Forelimb muscle (tissue), 1 donor: Measurements from ENCODE around the gene YPEL2. TPM values are rescaled to one million over a fixed set of nuclear protein-coding genes. Genes with fewer than 3 reads are reported as not detected.
"Not testable (repeated sequence)": the region's sequence is repeated elsewhere in the genome, so short reads cannot be mapped to it uniquely, and the experiment has no call there.

Source experiments
- DNase-seq: peaks from one replicate; pipeline ENCODE4 v3.0.0-alpha.2; 2013; ENCODE audit warnings: low read depth
- polyA plus RNA-seq: library from polyadenylated mRNA; unstranded; fragments of 120-200 nt; gene quantifications from one replicate; pipeline ENCODE4 v1.2.1, GENCODE V29; 2013; ENCODE audit not compliant: insufficient read length

Gene YPEL2, protein sequence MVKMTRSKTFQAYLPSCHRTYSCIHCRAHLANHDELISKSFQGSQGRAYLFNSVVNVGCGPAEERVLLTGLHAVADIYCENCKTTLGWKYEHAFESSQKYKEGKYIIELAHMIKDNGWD
- 16.0 TPM for polyA plus RNA-seq

DNA sequence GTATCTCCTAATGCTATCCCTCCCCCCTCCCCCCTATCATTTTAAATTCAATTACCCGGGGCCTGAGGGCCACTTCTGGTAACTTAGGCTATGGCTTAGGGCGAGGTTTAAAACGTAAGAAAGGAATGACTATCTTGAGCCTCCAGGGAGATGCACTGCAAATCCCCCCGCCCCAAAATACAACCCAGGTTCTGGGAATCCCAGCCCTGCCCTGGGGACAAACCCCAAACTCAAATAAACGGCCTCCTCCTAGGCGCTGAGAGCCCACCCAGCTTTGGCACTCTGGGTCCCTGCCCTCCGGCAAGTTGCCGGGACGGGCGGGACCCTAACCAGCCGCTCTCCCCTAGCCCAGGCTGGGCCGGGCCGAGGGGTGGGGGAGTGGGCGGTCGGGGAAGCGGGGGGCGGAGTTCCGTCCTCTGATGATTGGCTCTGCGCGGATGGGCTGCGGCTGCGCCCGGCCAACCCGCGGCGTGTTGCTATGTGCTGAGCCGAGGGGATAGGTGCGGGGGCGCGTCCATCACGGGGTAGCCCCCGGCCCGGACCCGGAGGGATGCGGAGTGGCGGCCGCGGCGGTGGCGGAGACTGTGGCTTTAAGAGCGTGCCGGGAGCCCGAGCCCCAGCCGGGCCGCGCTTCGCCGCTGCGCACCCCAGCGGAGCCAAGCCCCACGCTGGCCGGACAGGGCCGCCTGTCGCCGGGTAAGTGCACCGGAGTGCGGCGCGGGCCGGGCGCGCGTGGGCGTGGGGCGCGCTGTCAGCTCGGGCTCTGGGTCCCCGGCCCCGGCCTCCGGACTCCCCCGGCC lies at the start of gene YPEL2:
TSS of gene YPEL2 (plus strand) at position 527 of the 800 bp plus-strand sequence. CDS start 21,755 bp downstream, outside the sequence.
- DNase-seq, result peak; percentile 82

DNA sequence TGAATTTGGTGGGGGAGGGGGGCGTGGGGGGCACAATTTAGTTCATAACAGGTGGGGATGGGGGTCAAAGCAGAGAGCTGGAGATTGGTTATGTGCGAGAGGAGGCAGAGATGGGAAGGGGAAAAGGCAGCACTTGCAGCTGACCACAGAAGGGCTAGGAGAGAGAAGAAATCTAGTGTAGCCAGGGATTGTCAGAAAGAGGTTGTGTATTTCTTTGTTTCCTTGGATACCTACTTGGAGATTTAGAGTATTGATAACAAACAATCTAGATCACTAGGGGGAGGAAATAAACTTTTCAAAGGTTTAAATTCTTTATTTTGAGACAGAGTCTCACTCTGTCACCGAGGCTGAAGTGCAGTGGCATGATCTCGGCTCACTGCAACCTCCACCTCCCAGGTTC lies 47.1 kb upstream of the YPEL2 start:
- DNase-seq, result no peak

DNA sequence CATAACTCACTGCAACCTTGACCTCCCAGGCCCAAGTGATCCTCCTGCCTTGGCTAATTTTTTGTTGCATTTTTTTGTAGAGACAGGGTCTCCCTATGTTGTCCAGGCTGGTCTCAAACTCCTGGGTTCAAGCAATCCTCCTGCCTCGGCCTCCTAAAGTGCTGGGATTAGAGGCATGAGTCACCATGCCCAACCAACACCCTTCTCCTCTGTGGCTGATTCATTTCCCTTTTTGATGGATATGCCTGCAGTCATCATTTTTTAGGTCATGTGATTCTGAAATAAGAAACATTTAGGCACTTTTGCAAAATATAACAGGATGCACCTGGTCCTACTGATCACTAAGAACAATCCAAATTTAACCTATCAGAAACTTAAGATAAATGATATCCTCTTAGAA lies 44.0 kb upstream of the YPEL2 start:
- DNase-seq, result no peak

DNA sequence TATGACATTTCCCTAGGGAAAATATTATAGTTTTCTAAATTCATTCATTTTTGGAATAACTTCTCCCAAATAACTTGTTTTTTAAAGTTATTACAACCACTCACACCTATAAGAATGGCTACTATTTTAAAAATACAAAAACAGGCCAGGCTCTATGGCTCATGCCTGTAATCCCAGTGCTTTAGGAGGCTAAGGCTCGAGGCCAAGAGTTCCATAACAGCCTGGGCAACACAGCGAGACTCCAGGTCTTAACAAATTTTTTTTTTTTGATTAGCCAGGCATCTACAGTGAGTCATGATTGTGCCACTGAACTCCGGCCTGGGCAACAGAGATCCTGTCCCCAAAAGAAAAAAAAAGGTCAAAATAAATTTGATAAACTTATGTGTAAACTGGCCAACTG lies 43.6 kb upstream of the YPEL2 start:
- no peak for DNase-seq

DNA sequence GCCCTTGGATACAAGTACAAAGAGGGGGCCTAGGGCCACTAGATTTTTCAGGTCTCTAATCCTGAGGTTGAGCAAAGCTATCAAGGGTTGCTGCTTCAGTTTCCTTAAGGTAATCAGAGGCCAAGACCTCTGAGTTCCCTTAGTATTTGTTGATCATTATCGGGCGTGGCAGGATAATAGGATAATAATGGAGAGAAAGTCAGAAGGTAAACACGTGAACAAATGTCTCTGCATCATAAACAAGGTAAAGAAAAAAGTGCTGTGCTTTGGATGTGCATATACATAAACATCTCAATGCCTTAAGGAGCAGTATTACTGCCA lies 41.5 kb upstream of the YPEL2 start:
- no peak for DNase-seq

DNA sequence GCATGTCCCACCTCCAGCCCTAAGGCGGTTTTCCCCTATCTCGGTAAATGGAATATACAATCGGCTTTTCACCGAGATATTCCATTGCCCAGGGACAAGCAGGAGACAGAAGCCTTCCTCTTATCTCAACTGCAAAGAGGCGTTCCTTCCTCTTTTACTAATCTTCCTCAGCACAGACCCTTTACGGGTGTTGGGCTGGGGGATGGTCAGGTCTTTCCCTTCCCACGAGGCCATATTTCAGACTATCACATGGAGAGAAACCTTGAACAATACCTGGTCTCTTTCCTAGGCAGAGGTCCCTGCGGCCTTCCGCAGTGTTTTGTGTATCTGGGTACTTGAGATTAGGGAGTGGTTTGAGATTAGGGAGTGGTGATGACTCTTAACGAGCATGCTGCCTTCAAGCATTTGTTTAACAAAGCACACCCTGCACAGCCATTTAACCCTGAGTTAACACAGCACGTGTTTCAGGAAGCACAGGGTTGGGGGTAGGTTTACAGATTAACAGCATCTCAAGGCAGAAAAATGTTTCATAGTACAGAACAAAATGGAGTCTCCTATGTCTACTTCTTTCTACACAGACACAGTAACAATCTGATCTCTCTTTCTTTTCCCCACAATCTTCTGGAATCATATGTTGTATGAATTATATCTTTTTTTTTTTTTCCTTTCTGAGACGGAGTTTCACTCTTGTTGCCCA lies 41.0 kb upstream of the YPEL2 start:
- DNase-seq, result not testable (repeated sequence)

DNA sequence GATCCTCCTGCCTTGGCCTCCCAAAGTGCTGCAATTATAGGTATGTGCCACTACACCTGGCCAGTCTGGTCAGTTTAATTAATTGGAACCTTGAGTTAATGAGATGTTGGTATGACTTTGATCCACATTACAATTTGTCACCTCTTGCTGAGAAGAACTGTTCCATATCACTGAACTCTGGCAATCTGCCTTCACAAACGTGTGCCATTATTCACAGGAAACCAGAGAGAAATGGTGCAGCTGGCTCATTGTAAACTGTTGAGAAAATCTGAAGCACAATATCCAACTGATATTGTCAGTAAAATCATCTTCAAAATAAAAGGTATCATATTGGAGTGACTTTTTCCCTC lies 39.3 kb upstream of the YPEL2 start:
- DNase-seq, result no peak

DNA sequence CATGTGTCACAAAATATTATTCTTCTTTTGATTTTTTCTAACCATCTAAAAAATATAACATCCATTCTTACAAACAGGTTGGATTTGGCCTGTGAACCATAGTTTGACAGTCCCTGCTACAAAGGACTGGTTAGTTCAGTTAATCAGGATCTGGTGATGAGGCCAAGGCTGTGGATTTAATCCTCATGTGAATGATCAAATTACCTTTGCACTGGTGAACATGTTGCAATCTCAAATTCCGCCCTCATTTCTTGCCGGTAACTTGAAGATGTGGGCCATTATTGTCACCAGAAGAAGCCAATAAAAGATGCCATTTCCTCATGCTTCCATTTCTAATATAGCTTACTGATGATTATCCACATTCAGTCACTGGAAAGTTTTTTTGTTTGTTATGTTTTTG lies 35.3 kb upstream of the YPEL2 start:
- DNase-seq, result no peak

DNA sequence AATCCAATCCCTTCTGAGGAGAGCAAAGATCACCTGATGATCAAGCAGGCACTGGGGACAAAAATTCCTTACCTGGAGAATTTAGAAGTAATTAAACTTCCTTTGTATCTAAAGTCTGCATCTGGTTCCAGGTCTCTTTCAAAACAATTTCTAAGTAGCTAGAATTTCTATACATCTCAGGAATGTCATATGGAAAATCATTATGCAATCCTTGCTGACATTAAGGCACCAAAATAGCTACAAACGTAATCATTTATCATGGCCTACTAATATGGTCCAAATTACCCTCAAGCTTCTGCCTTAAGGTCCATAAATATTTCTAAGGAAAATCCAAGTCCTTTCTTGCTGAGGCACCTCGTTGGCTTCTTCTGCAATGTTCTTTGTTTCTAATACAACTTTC lies 32.9 kb upstream of the YPEL2 start:
- no peak for DNase-seq

DNA sequence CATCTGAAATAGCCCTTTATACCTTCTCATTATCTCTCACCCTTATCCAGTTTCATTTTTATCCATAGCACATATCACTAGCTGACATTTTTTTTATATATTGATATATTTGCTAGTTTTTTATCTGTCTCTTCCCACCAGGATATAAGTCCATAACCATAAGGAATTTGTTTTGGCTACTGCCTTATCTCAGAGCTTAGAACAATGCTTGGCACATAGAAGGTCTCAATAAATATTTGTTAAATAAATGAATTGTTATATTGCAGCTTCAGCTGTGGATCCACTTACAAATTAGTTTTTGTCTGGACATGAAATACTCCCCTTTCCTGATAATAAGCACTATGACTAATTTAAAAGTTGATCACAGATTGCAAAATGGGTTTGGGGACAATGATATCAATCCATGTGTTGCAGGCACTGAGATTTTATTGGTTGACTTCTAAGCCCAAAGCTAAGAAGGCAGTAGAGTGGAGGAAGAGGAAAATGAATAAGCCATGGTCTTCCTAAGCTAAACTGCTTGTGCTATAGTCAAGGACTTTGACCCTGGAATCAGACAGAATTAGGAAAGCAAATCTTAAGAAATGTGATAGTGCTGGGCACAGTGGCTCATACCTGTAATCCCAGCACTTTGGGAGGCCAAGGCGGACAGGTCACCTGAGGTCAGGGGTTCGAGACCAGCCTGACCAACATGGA lies 31.9 kb upstream of the YPEL2 start:
- no peak for DNase-seq

DNA sequence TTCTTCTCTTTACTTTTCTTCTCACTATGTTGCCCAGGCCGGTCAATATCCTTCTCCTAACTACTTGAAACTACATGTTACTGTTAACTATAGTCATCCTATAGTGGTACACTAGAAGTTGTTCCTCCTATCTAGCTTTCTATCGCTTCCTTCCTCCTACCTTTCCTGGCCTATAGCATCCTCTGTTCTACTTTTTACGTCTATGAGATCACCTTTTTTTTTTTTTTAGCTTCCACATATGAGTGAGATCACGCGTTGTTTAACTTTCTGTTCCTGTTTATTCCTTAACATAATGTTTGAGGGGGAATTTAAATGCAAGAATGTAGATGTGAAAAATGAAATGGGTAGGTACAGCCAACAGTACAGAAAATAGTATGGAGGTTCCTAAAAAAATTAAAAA lies 30.5 kb upstream of the YPEL2 start:
- no peak for DNase-seq

DNA sequence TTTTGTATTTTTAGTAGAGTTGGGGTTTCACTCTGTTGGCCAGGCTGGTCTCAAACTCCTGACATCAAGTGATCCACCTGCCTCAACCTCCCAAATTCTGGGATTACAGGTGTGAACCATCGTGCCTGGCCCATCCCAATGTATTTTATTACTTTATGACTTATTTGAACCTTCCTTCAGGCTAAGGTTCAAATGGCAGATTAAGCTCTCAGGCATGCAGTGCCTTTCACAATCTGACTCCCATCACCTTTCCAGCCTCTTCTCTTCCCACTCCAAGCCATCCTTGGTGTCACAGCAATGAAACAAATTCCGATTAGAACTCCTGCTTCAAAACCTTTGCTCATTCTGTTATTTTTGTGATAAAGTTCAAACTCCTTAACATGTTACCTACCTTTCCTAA lies 26.6 kb upstream of the YPEL2 start:
- no peak for DNase-seq

DNA sequence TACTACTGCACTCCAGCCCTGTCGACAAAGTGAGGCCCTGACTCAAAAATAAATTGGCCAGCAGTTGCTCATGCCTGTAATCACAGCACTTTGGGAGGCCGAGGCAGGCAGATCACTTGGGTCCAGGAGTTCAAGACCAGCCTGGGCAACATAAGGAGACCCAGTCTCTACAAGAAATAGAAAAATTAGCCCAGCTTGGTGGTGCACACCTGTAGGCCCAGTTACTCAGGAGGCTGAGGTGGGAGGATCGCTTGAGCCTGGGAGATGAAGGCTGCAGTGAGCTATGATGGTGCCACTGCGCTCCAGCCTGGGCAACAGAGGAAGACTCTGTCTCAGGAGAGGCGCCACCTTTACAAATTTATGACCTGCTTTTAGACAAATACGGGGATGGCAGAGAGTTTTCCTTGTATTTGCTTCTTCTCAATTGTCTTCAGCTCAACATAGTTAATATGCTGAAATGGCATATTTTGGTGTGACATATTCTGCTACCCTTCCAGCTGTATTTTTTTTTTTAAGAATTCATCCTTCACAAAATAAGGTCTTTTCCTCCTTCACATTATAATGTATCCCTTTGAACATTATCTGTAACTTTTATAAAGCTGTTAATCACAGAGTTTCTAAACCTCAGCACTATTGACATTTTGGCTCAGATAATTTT lies 21.1 kb upstream of the YPEL2 start:
- DNase-seq, result no peak

DNA sequence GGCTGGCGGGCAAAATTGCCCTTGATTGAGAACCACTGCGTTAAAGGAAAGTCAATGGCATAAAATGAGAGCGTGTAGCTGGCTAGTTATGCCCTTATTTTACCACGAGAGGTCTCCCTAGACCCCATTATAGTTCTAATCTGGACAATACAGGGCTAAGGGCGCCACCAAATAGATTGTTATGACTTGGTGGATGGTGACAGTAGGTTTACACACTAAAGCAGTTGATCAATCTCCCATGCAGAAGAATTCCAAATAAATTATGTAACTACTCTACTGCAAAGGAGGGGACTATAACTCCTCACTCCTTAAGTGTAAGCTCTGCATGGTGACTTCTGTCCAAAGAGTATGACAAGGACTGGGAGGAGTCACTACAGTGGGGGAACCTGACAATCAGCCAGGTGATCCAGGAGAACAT lies 20.4 kb upstream of the YPEL2 start:
- DNase-seq, result peak; percentile 43

DNA sequence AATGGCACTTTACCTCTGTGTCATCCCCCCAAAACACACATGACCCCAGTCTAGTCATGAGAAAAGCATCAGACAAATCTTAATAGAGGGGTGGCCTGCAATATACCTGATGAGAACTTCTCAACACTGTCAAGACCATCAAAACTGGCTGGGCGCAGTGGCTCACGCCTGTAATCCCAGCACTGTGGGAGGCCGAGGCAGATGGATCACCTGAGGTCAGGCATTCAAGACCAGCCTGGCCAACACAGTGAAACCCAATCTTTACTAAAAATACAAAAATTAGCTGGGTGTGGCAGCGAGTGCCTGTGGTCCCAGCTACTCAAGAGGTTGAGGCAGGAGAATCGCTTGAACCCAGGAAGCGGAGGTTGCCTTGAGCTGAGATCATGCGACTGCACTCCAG lies 19.9 kb upstream of the YPEL2 start:
- DNase-seq, result not testable (repeated sequence)

DNA sequence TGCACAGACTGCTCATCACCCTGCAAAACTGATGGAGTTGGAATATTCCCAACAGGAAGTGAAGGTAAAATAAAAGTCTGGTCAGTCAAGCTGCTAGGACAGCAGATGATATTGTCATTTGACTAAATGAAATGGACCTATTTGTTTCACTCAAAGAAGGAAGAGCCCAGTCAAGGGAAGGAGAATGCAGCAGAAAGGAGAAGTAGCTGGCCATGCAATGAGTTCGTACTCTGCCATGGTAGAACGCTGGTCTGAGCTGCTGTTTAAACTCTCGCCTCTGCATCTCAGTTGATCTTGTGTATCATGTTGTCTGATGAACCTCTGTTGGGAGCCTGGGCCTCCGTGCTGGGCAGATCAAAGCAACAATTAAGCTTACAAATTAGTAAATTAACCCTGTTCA lies 15.6 kb upstream of the YPEL2 start:
- no peak for DNase-seq

DNA sequence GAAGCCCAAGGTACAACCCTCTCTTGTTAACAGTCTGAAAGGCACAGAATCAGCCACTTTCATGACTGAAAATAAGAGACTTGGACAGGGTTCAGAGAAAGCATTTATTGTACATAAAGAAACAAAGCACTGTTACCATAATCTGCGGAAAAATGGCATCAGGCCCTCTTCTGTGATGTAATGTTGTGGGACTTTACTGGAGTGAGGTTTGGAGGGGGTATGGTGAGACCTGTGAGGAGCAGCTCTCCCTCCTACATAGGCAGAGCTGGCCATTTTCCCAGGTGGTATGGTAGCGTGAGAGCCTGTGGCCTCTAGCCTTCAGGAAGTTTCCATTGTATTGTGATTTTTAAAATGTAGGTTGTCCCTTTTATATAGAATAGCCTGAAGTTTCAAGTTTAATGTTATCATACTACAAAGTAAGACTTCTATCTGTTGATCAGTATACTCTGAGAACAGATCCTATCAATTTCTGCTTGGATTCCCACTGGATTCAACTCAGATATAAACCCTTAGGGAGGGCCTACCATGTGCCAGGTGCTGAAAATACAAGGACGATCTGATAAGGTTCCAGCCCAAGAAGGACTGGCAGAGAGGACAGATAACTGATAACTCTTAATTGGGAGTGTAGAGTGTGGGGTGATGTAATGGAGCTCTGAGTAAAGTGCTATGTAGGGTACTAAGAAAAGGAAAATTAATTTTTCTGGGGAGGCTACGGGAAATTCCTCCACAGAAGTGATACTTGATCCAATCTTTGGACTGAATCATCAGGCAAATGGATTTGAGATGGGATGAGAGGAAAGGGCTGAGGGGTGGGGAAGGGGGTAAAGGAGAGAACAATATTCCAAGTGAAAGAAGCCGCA lies 4.1 kb upstream of the YPEL2 start:
- DNase-seq, result no peak

DNA sequence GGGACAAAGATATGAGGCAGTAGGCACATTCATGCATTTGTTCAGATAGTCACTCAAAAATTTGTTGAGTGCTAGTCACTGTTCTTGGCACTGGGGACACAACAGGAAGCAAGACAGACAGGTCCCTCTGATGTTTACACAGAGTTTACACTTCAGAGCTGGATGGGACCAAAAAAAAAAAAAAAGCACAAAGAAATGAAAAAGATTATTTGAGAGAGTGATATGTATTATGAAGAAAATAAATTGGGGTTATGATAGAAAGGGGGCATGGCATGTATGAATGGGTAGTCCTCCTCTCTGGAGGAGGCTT lies 3.5 kb upstream of the YPEL2 start:
- DNase-seq, result no peak

DNA sequence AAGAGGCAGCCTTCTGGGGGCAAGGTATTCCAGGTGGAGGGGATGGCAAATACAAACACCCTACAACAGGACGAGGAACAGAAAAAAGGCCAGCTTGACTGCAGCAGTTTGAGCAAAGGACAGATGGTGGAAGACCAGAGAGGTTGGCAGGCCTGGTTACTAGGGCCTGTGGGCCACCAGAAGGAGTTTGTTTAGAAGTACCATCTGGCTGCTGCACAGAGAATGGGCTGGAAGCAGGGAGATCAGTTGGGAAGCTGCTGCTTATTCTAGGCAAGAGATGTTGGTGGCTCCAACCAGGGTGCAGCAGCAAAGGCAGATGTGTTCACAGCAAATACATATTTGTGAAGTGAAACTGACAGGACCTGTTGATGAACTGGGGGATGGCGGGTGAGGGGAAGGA lies 2.9 kb upstream of the YPEL2 start:
- DNase-seq, result no peak

DNA sequence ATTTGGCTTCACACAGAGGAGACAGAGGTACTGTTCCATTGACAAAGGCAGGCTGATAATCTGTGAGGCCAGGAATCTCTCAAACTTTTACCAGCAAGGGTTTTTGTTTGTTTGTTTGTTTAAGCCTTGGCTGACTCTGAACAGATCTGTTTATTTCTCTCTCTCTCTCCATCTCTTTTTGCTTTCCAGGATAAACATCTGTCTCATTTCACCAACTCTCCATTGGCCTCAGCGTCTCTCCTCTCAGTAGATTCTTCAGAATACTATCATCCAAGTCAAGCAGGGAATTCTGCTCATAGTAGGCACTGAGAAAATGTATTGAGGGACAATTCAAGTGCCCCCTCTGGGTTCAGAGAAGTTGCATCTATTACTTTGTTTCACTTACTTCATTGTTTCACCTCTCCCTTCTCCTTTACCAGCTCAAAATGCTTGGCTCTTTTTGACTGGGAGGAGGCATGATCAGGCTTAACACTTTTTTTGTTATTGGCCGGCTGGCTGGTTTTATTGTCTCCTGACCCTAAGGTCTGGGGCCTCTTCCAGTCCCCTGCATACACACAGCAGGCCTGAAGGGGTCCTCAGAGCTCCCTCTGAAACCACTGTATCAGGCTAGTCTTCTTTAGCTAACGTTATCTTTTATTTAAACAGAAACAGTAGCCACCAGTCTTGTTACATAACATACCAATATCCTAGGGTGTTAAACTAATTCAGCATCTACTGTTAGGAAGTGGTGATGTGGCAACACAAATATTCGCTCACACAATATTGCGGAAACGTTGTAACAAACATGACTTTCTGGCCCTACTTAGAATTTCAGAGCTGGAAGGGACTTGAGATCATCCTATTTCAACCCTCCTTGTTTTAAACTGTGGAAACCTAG lies 2.0 kb upstream of the YPEL2 start:
- peak; percentile 32 for DNase-seq
